Measurements from ENCODE around the gene SH3BGRL3. TPM values are rescaled to one million over a fixed set of nuclear protein-coding genes. Genes with fewer than 3 reads are reported as not detected.
"Not testable (repeated sequence)": the region's sequence is repeated elsewhere in the genome, so short reads cannot be mapped to it uniquely, and the experiment has no call there.

Gene SH3BGRL3
- polyA plus RNA-seq, 4 donors: 85.5 to 114 (median 100) TPM

DNA sequence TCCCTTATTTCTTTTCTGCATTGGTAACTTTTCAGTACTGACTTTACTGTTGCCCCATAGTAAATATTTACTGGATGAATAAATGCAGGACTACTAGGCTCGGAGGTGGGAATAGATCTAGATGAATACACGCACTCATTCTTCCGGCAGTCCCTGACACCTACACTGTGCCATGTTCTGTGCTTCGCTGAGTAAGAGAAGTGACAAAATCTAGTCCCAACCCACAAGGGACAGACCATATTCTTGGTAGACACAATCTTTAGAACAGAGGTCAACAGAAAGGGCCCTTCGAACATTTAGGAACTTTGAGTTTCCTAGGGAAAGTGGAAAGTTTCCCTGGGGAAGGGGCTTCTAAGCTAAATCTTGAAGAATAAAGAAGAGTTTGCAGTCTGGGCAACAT is 34.6 kb downstream of the SH3BGRL3 start:
- DNase-seq (ENCODE audit: low read depth in 4 of 4, low spot score in 2 of 4): no peak

DNA sequence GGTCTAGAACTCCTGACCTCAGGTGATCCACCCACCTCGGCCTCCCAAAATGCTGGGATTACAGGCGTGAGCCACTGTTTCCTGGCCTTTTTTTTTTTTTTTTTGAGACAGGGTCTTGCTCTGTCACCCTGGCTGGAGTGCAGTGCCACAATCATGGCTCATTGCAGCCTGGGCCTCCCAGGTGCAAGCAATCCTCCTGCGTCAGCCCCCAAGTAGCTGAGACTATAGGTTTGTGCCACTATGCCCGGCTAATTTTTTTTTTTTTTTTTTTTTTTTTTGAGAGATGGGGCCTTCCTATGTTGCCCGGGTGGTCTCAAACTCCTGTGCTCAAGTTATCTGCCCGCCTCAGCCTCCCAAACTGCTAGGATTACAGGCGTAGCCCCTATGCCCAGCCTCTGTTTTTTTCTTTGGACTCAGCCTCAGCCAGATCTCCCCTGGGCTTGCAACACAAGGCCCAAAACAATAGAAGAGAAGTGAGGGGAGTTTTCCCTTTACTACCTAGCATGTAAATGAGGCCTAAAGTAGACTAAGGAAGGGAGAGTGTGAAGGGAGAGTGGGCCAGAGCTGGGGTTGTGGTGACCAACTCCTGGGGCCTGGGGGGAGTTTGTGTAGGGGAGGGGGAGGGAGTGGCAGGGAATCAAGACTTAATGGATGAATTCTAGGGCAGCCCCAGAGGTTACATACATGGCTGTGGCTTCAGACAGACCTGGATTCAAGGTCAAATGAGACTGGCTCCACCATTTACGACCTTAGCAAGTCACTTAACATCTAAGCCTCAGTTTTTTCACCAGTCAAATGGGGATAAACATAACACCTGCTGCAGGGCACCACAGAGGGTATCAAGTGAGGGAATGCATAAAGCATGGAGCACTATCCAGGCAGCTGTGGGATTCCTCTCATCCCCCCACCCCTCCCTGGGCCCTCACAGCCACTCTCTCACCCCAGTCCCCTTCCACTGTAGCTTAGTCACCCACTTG is 36.3 kb downstream of the SH3BGRL3 start:
- no peak for DNase-seq (ENCODE audit: low read depth in 4 of 4, low spot score in 2 of 4)

DNA sequence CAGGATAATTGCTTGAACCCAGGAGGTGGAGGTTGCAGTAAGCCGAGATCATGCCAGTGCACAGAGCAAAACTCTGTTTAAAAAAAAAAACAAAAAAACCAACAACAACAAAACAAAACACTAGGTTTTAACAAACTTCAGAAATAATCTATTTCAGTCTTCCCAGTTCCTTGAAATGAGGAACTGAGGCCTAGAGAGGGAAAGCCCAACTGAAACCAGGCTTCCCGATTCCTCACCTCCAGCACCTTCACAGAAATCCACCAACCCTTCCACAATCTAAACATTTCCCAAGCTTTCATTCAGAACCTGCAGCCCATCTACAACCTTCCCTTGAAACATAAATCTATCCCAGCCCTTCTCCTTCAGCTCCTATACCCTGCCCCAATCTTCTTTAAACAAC is 37.3 kb downstream of the SH3BGRL3 start:
- DNase-seq (ENCODE audit: low read depth in 4 of 4, low spot score in 2 of 4): no peak

DNA sequence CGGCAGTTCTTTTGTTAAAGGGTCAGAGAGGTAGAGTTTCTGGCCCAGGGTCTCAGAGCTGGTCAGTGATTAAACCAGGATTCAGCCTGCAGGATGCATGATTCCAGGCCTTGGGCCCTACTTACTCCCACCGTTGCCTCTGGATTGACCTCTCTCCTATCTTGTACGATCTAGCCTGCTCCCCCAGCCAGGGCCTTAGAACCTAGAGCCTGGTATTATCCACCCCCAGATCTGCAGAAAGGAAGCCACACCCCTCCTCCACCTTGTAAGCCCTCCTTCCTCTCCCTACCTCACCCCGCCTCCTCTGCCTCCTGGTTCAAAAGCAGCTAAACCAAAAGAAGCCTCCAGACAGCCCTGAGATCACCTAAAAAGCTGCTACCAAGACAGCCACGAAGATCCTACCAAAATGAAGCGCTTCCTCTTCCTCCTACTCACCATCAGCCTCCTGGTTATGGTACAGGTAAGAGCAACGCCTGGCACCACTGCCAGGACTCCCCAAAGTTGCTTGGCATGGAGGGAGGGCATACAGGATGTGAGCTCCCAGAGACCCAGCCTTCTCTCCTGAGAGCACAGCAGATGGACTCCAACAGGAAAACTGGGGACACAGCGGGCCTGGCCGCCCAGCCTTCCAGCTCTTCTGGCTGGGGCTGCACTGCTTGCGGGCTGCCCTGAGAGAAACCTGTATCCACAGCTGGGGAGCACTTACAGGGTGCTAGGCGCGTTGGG is 37.9 kb downstream of the SH3BGRL3 start, which contains the start of gene CD52:
Gene CD52 (plus strand): TSS at position 347 of the 726 bp plus-strand sequence. CDS start 60 bp downstream, at position 407.
- DNase-seq (ENCODE audit: low read depth in 4 of 4, low spot score in 2 of 4): no peak

DNA sequence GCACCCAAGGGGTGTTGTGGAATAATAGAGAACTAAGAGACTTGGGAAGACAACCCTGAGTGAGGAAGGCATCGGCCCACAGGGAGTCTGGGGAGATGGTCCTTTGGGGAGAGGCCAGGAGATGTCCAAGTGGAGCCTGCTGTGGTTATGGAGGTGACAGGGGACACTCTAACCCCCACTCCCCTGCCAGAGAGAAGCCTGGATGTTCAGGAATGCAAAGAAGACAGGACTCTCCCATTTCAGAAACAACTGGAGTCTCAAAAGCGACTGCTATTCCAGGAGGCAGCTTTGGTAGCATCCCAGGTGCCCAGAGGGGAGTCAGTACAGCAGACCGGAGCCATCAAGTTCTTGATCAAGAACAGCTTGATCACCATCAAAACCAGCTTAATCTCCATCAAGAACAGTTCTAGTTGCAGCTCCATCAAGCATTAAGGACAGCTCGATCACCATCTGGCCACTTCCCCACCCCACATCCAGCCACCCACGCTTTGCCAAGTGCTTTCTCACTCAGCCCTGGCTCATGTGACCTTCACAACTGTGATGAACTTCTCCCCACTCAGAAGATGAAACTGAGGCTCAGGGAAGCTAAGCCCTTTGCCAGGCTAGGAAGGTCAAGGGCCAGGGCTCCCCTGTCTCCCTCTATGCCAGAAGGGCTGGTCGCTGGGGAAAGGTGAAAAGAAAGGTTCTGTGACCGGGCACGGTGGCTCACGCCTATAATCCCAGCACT is 38.6 kb downstream of the SH3BGRL3 start:
- DNase-seq (ENCODE audit: low read depth in 4 of 4, low spot score in 2 of 4): no peak

DNA sequence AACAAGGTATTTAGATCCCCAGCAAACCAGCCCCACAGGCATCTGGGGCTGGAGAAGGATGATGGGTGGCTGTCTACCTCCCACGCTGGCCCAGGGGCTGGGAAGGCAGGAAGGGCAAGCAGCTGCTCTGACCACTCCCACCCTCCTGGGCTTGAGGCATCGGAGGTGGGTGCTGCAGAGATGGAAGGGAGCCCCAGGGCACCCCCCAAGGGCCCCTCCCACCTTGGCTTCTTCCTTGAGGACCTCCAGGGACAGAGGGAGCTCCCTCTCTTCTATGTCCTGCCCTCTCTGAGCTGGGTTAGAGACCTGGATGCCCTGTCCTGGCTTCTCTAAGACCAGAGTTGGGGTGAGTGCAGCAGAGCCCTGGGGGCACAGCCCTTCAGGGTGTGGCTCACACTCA is 41.0 kb downstream of the SH3BGRL3 start:
- DNase-seq (ENCODE audit: low read depth in 4 of 4, low spot score in 2 of 4): no peak

DNA sequence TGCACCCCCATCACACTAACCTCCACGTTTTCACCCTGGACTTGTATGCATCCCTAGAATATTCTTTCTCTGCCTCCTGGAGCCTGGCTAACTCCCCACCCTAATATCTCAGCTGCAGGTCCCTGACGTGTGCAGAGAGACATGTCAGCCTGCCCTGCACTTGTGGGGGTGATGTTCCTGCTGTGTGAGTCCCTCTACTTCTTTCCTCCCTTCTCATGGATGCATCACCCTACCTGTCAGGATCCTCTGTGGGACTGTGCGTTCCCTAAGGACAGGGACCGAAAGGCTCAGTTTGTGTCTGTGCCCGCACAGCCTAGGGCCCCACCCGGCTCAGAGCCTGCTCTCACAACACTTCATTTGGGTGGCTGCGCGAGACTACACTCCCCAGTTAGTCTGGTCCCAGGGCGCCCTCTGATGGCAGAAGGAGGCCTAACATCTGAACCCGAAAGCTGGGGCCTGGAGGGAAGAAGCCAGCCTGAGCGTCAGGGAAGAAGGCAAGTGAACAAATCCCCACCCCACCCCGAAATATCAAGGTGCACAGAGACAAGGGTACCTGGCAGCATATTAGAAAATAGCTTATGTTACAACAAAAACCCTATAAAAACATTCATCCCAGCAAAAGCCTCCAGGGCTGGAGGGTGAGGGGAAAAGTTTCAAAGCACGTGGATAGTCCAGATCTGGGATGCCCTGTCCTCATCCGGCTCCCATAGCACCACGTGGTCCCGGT is 41.6 kb downstream of the SH3BGRL3 start:
- peak; percentile 41 to 72 (median 55) for DNase-seq (ENCODE audit: low read depth in 4 of 4, low spot score in 2 of 4)

DNA sequence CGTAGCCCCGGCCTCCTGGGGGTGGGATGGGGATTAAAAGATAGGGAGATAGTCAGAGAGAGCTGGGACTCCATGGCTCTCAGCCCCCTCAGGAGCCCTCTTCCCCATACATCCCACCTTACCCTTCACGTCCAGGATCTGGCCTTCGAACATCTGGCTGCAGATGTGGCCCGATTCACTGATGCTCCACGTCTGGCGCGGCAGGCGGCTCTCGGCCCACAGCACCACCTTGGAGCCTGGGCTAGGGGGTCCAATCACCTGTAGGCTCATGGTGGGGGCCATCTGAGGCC is 42.1 kb downstream of the SH3BGRL3 start:
- no peak for DNase-seq (ENCODE audit: low read depth in 4 of 4, low spot score in 2 of 4)

DNA sequence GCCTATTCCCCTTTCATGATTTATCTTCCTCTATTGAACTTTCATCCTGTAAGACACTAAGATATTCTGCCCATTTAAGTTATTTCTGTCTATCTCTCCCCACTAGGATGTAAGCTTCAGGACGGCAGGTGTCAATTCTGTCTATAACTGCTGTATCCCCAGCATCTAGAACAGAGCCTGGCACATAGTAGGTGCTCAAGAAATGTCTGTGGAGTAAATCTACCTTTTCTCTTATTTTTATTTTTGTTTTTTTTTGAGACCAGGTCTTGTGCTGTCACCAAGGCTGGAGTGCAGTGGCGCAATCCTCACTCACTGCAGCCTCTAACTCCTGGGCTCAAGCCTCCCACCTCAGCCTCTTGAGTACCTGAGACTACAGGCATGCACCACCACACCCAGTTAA is 43.5 kb downstream of the SH3BGRL3 start:
- no peak for DNase-seq (ENCODE audit: low read depth in 4 of 4, low spot score in 2 of 4)

DNA sequence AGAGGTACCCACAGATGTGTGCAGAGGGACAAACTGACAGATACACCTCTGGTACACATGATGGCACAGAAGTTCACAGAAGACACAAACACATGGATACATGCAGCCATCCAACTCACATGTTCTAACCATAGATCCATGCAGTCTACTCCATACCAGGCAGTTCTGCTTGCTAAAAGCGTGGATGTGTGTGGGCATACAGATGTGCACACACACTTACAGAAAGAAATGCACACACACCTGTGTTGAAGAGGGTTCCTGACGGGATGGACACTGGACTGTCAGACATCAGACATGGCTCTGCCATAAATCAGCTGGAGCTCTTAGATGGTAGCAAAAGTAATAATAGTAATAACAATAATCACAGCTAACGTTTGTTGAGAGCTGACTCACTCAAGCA is 44.7 kb downstream of the SH3BGRL3 start:
- DNase-seq (ENCODE audit: low read depth in 4 of 4, low spot score in 2 of 4): no peak

DNA sequence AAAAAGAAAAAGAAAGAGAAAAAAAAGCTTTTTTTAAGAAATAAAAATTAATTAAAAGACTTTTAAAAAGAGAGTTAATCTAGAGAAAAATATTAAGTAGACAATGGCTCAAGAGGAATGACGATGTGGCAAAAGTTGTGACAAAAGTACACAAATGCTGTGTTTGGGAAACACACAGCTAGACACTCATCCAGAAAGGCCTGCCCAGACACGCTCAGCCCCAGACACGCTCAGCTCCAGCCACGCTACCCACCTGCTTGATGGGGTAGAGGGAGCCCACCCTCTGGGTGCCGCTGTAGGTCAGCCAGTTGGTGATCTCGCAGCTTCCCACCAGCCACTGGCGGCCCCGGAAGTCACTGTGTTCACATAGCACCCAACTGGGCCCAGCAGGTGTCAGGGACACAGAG is 48.1 kb downstream of the SH3BGRL3 start:
- DNase-seq (ENCODE audit: low read depth in 4 of 4, low spot score in 2 of 4): no peak

DNA sequence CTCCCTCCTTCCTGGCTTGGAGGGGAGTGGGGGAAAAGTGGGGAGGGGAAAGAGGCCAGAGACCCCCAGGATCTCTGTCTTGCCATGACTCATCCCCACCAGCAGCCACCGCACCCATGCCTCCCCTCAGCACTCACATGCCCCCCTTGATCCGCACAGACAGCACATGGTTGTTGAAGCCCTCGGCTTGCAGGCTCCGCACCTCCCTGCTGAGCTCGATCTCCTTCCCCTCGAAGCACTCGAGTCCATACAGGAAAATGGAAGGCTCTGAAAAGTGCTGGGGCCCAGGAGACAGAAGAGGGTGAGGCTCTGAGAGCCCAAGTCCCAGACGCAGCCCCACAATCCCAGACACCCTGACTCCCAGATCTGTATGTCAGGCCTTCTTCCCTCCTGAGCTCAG is 48.7 kb downstream of the SH3BGRL3 start:
- no peak for DNase-seq (ENCODE audit: low read depth in 4 of 4, low spot score in 2 of 4)

DNA sequence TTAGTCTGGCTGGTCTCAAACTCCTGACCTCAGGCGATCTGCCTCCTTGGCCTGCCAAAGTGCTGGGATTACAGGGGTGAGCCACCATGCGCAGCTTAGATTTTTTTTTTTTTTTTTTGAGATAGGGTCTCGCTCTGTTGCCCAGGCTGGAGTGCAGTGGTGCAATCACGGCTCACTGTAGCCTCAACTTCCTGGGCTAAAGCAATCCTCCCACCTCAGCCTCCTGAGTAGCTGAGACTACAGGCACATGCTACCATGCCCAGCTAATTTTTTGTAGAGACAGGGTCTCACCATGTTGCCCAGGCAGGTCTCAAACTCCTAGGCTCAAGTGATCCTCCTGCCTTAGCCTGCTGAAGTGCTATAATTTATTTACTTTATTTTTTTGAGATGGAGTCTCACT is 49.5 kb downstream of the SH3BGRL3 start:
- not testable (repeated sequence) for DNase-seq (ENCODE audit: low read depth in 4 of 4, low spot score in 2 of 4)

DNA sequence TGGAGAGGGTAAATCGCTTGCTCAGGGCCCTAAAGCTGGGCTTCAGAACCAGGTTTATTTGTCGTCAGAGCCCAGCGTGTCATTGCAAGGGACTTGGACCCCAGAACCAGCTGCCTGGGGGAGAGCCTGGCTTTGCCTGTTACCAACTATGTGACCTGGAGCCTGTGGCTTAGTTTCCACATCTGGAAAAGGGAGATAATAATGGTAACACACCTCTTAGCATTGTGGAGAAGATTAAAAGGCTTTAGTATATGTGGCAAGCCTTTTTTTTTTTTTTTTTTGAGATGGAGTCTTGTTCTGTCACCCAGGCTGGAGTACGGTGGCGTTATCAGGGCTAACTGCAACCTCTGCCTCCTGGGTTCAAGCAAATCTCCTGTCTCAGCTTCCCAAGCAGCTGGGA is 50.4 kb downstream of the SH3BGRL3 start:
- DNase-seq (ENCODE audit: low read depth in 4 of 4, low spot score in 2 of 4): no peak

Other genes starting within 250 kb of the SH3BGRL3 start
- gene SLC30A2, start 234.0 kb upstream of the SH3BGRL3 start, polyA plus RNA-seq (ENCODE audit: insufficient read length in 4 of 4): 1 to 10 TPM; 3.1 to 5.8 (median 4.2) TPM
- under 1 TPM; 0.62 to 0.87 (median 0.75) TPM for gene TRIM63, start 212.5 kb upstream of the SH3BGRL3 start, polyA plus RNA-seq (ENCODE audit: insufficient read length in 4 of 4)
- gene PDIK1L, start 168.3 kb upstream of the SH3BGRL3 start, polyA plus RNA-seq (ENCODE audit: insufficient read length in 4 of 4): 10 to 100 TPM; 17.3 to 20.6 (median 19.5) TPM
- gene FAM110D, start 121.0 kb upstream of the SH3BGRL3 start, polyA plus RNA-seq (ENCODE audit: insufficient read length in 4 of 4): 1 to 10 TPM; 1.0 to 2.2 (median 1.3) TPM
- under 1 TPM in 3 of 4 donors, not detected in 1; 0.22 to 0.40 (median 0.23) TPM for gene C1orf232, start 111.1 kb upstream of the SH3BGRL3 start, polyA plus RNA-seq (ENCODE audit: insufficient read length in 4 of 4)
- 10 to 100 TPM; 14.3 to 27.1 (median 19.5) TPM for gene ZNF593, start 110.2 kb upstream of the SH3BGRL3 start, polyA plus RNA-seq (ENCODE audit: insufficient read length in 4 of 4)
- gene ZNF593OS, start 108.3 kb upstream of the SH3BGRL3 start, polyA plus RNA-seq (ENCODE audit: insufficient read length in 4 of 4): 1 to 10 TPM in 1 of 4 donors, under 1 TPM in 3; 0.41 to 1.4 (median 0.71) TPM
- 10 to 100 TPM in 3 of 4 donors, 1 to 10 TPM in 1; 9.4 to 24.4 (median 15.5) TPM for gene CNKSR1, start 102.6 kb upstream of the SH3BGRL3 start, polyA plus RNA-seq (ENCODE audit: insufficient read length in 4 of 4)
- under 1 TPM in 3 of 4 donors, not detected in 1; 0.13 to 0.17 (median 0.16) TPM for gene CATSPER4, start 89.5 kb upstream of the SH3BGRL3 start, polyA plus RNA-seq (ENCODE audit: insufficient read length in 4 of 4)
- 10 to 100 TPM; 11.7 to 23.1 (median 19.2) TPM for gene CEP85, start 45.9 kb upstream of the SH3BGRL3 start, polyA plus RNA-seq (ENCODE audit: insufficient read length in 4 of 4)
- gene UBXN11, start 26.6 kb downstream of the SH3BGRL3 start, polyA plus RNA-seq (ENCODE audit: insufficient read length in 4 of 4): 10 to 100 TPM; 30.4 to 58.2 (median 44.6) TPM
- gene CD52, start 37.9 kb downstream of the SH3BGRL3 start, polyA plus RNA-seq (ENCODE audit: insufficient read length in 4 of 4): 1 to 10 TPM; 1.7 to 9.6 (median 5.3) TPM
- 1 to 10 TPM in 1 of 4 donors, under 1 TPM in 3; 0.44 to 1.1 (median 0.79) TPM for gene CRYBG2, start 74.0 kb downstream of the SH3BGRL3 start, polyA plus RNA-seq (ENCODE audit: insufficient read length in 4 of 4)
- under 1 TPM in 1 of 4 donors, not detected in 3; 0.14 TPM for gene ZNF683, start 92.7 kb downstream of the SH3BGRL3 start, polyA plus RNA-seq (ENCODE audit: insufficient read length in 4 of 4)
- under 1 TPM; 0.04 to 0.14 (median 0.08) TPM for gene LIN28A, start 130.7 kb downstream of the SH3BGRL3 start, polyA plus RNA-seq (ENCODE audit: insufficient read length in 4 of 4)
- gene DHDDS, start 152.2 kb downstream of the SH3BGRL3 start, polyA plus RNA-seq (ENCODE audit: insufficient read length in 4 of 4): 10 to 100 TPM; 29.6 to 43.2 (median 39.2) TPM
- 1,000 to 10,000 TPM; 1,053 to 1,182 (median 1,119) TPM for gene HMGN2, start 192.4 kb downstream of the SH3BGRL3 start, polyA plus RNA-seq (ENCODE audit: insufficient read length in 4 of 4)
- gene RPS6KA1, start 249.7 kb downstream of the SH3BGRL3 start, polyA plus RNA-seq (ENCODE audit: insufficient read length in 4 of 4): 10 to 100 TPM; 20.3 to 30.2 (median 21.8) TPM